Ishikawa (cell line): ENCODE data around the gene CHAF1A.
A peak's percentile ranks its signal among the peaks of the same experiment; 100 is the strongest.

Experiments used
- CEBPB ChIP-seq: IDR thresholded peaks from 2 replicates; pipeline ENCODE4 v1.6.1; 2012
- CREB1 ChIP-seq: IDR thresholded peaks from 2 replicates; pipeline ENCODE4 v1.6.1; 2012; ENCODE audit warnings: low read depth
- EGR1 ChIP-seq: IDR thresholded peaks from 2 replicates; pipeline ENCODE4 v1.6.1; 2012
- EP300 ChIP-seq: IDR thresholded peaks from 2 replicates; pipeline ENCODE4 v1.6.1; 2012; ENCODE audit warnings: borderline replicate concordance
- MAX ChIP-seq: IDR thresholded peaks from 2 replicates; pipeline ENCODE4 v1.6.1; 2012
- NFIC ChIP-seq: IDR thresholded peaks from 2 replicates; pipeline ENCODE4 v1.6.1; 2012
- RAD21 ChIP-seq: IDR thresholded peaks from 2 replicates; pipeline ENCODE4 v1.6.1; 2012; ENCODE audit warnings: low read depth
- REST ChIP-seq: IDR thresholded peaks from 2 replicates; pipeline ENCODE4 v1.6.1; 2012; ENCODE audit warnings: low read depth, mild to moderate bottlenecking
- TAF1 ChIP-seq: IDR thresholded peaks from 2 replicates; pipeline ENCODE4 v1.6.1; 2012; ENCODE audit warnings: low read depth, mild to moderate bottlenecking
- TCF12 ChIP-seq: IDR thresholded peaks from 2 replicates; pipeline ENCODE4 v1.6.1; 2012; ENCODE audit warnings: low read depth
- TEAD4 ChIP-seq: IDR thresholded peaks from 2 replicates; pipeline ENCODE4 v1.6.1; 2012
- USF1 ChIP-seq: IDR thresholded peaks from 2 replicates; pipeline ENCODE4 v1.6.1; 2012
- YY1 ChIP-seq: IDR thresholded peaks from 2 replicates; pipeline ENCODE4 v1.6.1; 2012; ENCODE audit warnings: low read depth
- ZBTB7A ChIP-seq: IDR thresholded peaks from 2 replicates; pipeline ENCODE4 v1.6.1; 2012; ENCODE audit warnings: low read depth

CHAF1A gene

GRCh38 chr19:4367336-4367723 lies 35.1 kb upstream of the CHAF1A start:
- no peak for TF ChIP-seq TEAD4
- no peak for TF ChIP-seq YY1
- TF ChIP-seq ZBTB7A = no peak
- no peak for TF ChIP-seq EP300
- no peak for TF ChIP-seq EGR1
- TF ChIP-seq REST = no peak
- TF ChIP-seq RAD21 = no peak
- no peak for TF ChIP-seq USF1
- no peak for TF ChIP-seq CREB1
- TF ChIP-seq MAX = no peak
- TF ChIP-seq CEBPB = no peak
- TF ChIP-seq NFIC = no peak
- TF ChIP-seq TAF1 = no peak

GRCh38 chr19:4367781-4368127 lies 34.7 kb upstream of the CHAF1A start:
- TF ChIP-seq TEAD4 (no peak), TCF12 (no peak), CREB1 (no peak), MAX (no peak), RAD21 (no peak), TAF1 (no peak), NFIC (no peak), CEBPB (no peak), USF1 (no peak)

- TF ChIP-seq MAX (no peak), NFIC (peak; percentile 73), TEAD4 (peak; percentile 38; the same call in 1 of the 2 replicates), EGR1 (no peak), YY1 (no peak), ZBTB7A (no peak), CEBPB (no peak), RAD21 (no peak), USF1 (no peak)
These were observed 34.2 kb upstream of the CHAF1A start for GRCh38 chr19:4368128-4368820.

- TF ChIP-seq MAX (peak; percentile 24; the same call in 1 of the 2 replicates), EP300 (peak; percentile 42; the same call in 1 of the 2 replicates), ZBTB7A (no peak; the same call in 1 of the 2 replicates)
These were observed 33.1 kb upstream of the CHAF1A start for GRCh38 chr19:4369109-4369887.

GRCh38 chr19:4369888-4370260 lies 32.6 kb upstream of the CHAF1A start:
- TF ChIP-seq ZBTB7A = no peak
- TF ChIP-seq MAX = no peak
- peak; percentile 35; the same call in 1 of the 2 replicates for TF ChIP-seq RAD21
- TF ChIP-seq EP300 = no peak
- TF ChIP-seq EGR1 = no peak

- TF ChIP-seq TAF1 (no peak), CREB1 (no peak), REST (no peak), CEBPB (no peak)
These were observed 31.9 kb upstream of the CHAF1A start for GRCh38 chr19:4370418-4371041.
